Panc1 (cell line): ENCODE data around the gene DDIT3. TPM values are rescaled to one million over a fixed set of nuclear protein-coding genes. Genes with fewer than 3 reads are reported as not detected.

Experiments
- ATAC-seq: fragments of 200-7000 bp; cut with Tn5 transposase; 2 replicates; pipeline ENCODE4 v1.9.1; 2020; ENCODE audit warnings: mild to moderate bottlenecking, moderate library complexity
- BruUV-seq: library from RNA; stranded (reverse); fragments of 400-500 nt; replicated peaks from 2 replicates; lab custom pipeline; 2021; lab: Mats Ljungman, UMichigan
- CTCF ChIA-PET: fragments of 300-600 bp; sonication (Branson Sonifier 250); formaldehyde crosslinking; loops from one replicate; lab custom pipeline; 2022; ENCODE audit warnings: antibody characterized with exemption; lab: Charles Lee
- POLR2A ChIA-PET: fragments of 300-600 bp; sonication (Branson Sonifier 250); formaldehyde crosslinking; loops from one replicate; lab custom pipeline; 2022; ENCODE audit warnings: antibody characterized with exemption; lab: Charles Lee
- DNase-seq: peaks from one replicate; pipeline ENCODE4 v3.0.0-alpha.2; 2010; ENCODE audit warnings: low read depth, low spot score
- H3K27ac ChIP-seq: 2 replicates; pipeline ENCODE4 v1.5.1; 2011; ENCODE audit warnings: mild to moderate bottlenecking, low read length, inconsistent platforms
- H3K27me3 ChIP-seq: fragments of 200-500 bp; sonication (Bioruptor generic); 2 replicates; pipeline ENCODE4 v1.6.0; 2014; ENCODE audit warnings: low read length, inconsistent platforms; ENCODE audit not compliant: control insufficient read depth, insufficient read depth
- H3K36me3 ChIP-seq: fragments of 200-500 bp; sonication (Bioruptor generic); 2 replicates; pipeline ENCODE4 v1.5.1; 2014; ENCODE audit warnings: inconsistent platforms, mild to moderate bottlenecking, low read length, moderate library complexity; ENCODE audit not compliant: control insufficient read depth, insufficient read depth
- H3K4me1 ChIP-seq: 2 replicates; pipeline ENCODE4 v1.5.1; 2011; ENCODE audit warnings: inconsistent platforms, mild to moderate bottlenecking, low read length, moderate library complexity; ENCODE audit not compliant: control insufficient read depth, insufficient read depth
- H3K4me3 ChIP-seq, 2 experiments: 2 replicates each; pipeline ENCODE4 v1.5.1; 2011 to 2012; ENCODE audit warnings: low read depth in 2 of 2, low read length in 2 of 2, mild to moderate bottlenecking in 2 of 2, inconsistent platforms in 1 of 2, moderate library complexity in 1 of 2
- H3K9me3 ChIP-seq: fragments of 200-500 bp; sonication (Bioruptor generic); 2 replicates; pipeline ENCODE4 v1.5.1; 2014; ENCODE audit warnings: low read depth, mild to moderate bottlenecking, inconsistent platforms, low read length, moderate library complexity; ENCODE audit not compliant: control insufficient read depth, insufficient read depth
- CTCF ChIP-seq: fragments of 450-650 bp; IDR thresholded peaks from 2 replicates; pipeline ENCODE4 v1.5.1; 2017; ENCODE audit warnings: mild to moderate bottlenecking
- POLR2AphosphoS5 ChIP-seq: IDR thresholded peaks from 2 replicates; pipeline ENCODE4 v1.6.1; 2012; ENCODE audit warnings: mild to moderate bottlenecking, low read depth, low read length, moderate library complexity
- REST ChIP-seq, 2 experiments: IDR thresholded peaks; 2 replicates each; pipeline ENCODE4 v1.6.1; 2011 to 2012; ENCODE audit warnings: low read depth in 2 of 2, control low read depth in 1 of 2, low read length in 1 of 2, mild to moderate bottlenecking in 1 of 2, moderate library complexity in 1 of 2; ENCODE audit not compliant: insufficient read depth in 1 of 2
- SIN3A ChIP-seq: IDR thresholded peaks from 2 replicates; pipeline ENCODE4 v1.6.1; 2012; ENCODE audit warnings: low read depth, mild to moderate bottlenecking, low read length, moderate library complexity, borderline replicate concordance; ENCODE audit not compliant: insufficient read depth
- TCF7L2 ChIP-seq: IDR thresholded peaks from 2 replicates; pipeline ENCODE4 v1.6.1; 2011; ENCODE audit warnings: mild to moderate bottlenecking, low read depth, low read length, inconsistent platforms
- in situ Hi-C: cut with HindIII; loops from 2 replicates; pipeline ENCODE4 v1.10.0; 2016; ENCODE audit warnings: low sequenced_read_pairs, low pct_unique_long_range_greater_than_20kb
- intact Hi-C: fragments of 100-400 bp; cut with micrococcal nuclease; formaldehyde crosslinking; loops from one replicate; pipeline ENCODE4 v1.10.0; 2022; ENCODE audit not compliant: unreplicated experiment
- total RNA-seq: library from RNA; stranded (reverse); gene quantifications from one replicate; pipeline ENCODE4 v1.2.1, GENCODE V29; 2021; ENCODE audit not compliant: unreplicated experiment

DDIT3 gene
- total RNA-seq, 1 experiment from 2014 or later, result 47.2 TPM

DNA sequence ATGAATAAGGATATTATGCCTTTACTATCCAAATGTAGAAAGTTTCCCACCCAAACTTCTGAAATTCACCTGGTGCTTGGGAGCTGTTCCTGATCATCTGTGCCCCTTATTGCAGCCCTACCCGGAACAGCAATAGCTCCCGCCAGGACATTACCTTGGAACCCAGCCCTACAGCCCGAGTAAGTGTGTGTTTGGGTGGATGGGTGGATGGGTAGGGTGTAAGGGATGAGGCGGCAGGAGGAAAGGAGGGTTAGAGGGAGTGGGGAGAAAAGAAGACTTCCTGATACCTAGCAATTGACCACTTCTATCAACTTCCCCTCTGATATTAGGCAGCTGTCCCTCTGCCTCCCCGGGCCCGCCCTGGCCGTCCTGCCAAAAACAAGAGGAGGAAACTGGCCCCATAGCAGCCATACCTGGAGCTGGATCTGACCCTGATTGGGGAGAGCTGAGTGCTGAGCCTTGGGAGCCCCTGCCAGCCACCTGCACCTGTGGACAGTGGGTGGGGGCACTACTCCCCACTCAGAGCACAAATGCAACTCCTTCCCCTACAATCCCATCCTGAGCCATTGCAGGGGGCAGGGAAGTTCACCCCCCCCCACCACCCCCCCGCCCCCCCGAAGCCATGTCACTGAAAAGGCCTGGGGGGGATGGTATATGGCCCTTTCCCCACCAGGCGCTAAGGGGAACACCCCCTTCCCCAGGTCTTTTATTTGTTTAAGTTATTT is 8.7 kb upstream of the DDIT3 start:
- POLR2A ChIA-PET, result no interaction called here
- intact Hi-C loops, result no loop called here
- CTCF ChIA-PET, result no interaction called here

DNA sequence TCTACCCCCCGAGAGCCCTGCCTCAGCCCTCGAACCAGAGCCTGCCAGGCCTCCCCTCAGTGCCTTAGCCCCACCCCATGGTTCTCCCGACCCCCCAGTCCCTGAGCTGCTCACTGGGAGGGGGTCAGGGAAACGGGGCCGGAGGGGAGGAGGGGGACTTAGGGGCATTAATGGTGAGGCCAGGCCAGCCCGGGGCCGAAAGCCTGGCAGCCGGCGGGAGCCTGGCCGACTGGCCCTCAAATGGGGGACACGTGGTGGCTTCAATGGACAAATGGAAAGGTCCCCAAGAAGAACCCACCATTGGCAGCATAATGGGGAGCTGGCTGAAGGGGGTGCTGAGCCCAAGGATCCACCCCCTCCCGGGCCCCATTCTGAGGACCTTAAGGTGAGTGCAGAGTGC is 7.9 kb upstream of the DDIT3 start:
- H3K36me3 ChIP-seq, result peaks cover 14% of the 10 kb centered on the region
- no TSS peak for BruUV-seq
- peaks cover 19% of the 10 kb centered on the region for H3K4me1 ChIP-seq
- no peak overlapping the region for H3K4me3 ChIP-seq
- ATAC-seq (no peak), DNase-seq (no peak)
- no peak overlapping the region for H3K27ac ChIP-seq
- in situ Hi-C loops (no loop called here), intact Hi-C loops (no loop called here)
- ChIA-PET CTCF (no interaction called here), POLR2A (no interaction called here)
- no peaks in the 10 kb centered on the region for H3K27me3 ChIP-seq
- TF ChIP-seq CTCF, result no peak
- no peak for TF ChIP-seq POLR2AphosphoS5
- TF ChIP-seq SIN3A, result no peak
- no peak for TF ChIP-seq REST (IDR thresholded peaks at IDR 0.05; ENCODE audit: insufficient read depth in 1 of 2, low read depth in 2 of 2, low read length in 1 of 2)
- no peak for TF ChIP-seq TCF7L2
- H3K9me3 ChIP-seq, result no peaks in the 10 kb centered on the region

More for the DNA sequence above, 8.7 kb upstream of the DDIT3 start:
- H3K4me3 ChIP-seq, result no peak overlapping the region
- no peak overlapping the region; the same call in 1 of the 2 replicates for H3K27ac ChIP-seq
- BruUV-seq, result no TSS peak
- no peaks in the 10 kb centered on the region for H3K27me3 ChIP-seq
- no peak for DNase-seq
- H3K4me1 ChIP-seq, result peaks cover 15% of the 10 kb centered on the region
- in situ Hi-C loops, result no loop called here
- TF ChIP-seq TCF7L2 (no peak), CTCF (no peak), REST (IDR thresholded peaks at IDR 0.05; ENCODE audit: insufficient read depth in 1 of 2, low read depth in 2 of 2, low read length in 1 of 2) (no peak), POLR2AphosphoS5 (no peak), SIN3A (no peak)
- no peaks in the 10 kb centered on the region for H3K9me3 ChIP-seq
- no peak; the same call in 1 of the 2 replicates for ATAC-seq
- peaks cover 11% of the 10 kb centered on the region for H3K36me3 ChIP-seq
